CD4-positive, alpha-beta T cell treated with Interleukin-12 subunit alpha and Interleukin-12 subunit beta, for 1 hour (primary cell): ENCODE results near the gene DAZ2.
"Not testable (repeated sequence)": the region's sequence is repeated elsewhere in the genome, so short reads cannot be mapped to it uniquely, and the experiment has no call there.

Experiments
- DNase-seq: peaks from one replicate; pipeline ENCODE4 v3.0.0-alpha.2; 2020

Gene DAZ2

DNA sequence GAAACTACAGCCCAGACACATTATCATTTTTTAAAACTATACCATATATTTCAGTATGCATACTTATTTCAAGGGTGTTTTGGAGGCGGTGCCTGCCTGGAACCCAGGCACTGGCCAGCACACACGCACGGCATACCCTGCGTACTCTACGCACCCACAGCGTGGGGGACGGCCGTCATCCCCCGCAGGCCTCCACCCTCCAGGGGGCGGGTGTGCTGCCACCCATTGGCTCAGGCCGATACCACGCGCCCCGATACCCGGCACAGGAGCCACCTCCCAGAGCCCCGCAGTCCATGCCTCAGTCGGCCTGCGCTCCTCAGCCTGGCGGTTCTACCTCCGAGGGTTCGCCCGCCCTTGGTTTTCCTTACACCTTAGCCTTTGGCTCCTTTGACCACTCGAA, at the start of gene DAZ2:
TSS of gene DAZ2 (plus strand) at position 301 of the 400 bp plus-strand sequence. CDS start 208 bp downstream, outside the sequence.
- DNase-seq: not testable (repeated sequence)

DNA sequence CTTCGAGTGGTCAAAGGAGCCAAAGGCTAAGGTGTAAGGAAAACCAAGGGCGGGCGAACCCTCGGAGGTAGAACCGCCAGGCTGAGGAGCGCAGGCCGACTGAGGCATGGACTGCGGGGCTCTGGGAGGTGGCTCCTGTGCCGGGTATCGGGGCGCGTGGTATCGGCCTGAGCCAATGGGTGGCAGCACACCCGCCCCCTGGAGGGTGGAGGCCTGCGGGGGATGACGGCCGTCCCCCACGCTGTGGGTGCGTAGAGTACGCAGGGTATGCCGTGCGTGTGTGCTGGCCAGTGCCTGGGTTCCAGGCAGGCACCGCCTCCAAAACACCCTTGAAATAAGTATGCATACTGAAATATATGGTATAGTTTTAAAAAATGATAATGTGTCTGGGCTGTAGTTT, 20.4 kb upstream of the DAZ2 start, which contains the start of gene DAZ1:
TSS of gene DAZ1 (minus strand) at position 101 of the 400 bp plus-strand sequence. CDS start 208 bp downstream, outside the sequence.
- DNase-seq: not testable (repeated sequence)

- not testable (repeated sequence) for DNase-seq
Observed at GRCh38 chrY:23207455-23207854, 11.9 kb upstream of the DAZ2 start.

- DNase-seq: not testable (repeated sequence)
Observed at GRCh38 chrY:23209802-23210495, 9.4 kb upstream of the DAZ2 start.

DNA sequence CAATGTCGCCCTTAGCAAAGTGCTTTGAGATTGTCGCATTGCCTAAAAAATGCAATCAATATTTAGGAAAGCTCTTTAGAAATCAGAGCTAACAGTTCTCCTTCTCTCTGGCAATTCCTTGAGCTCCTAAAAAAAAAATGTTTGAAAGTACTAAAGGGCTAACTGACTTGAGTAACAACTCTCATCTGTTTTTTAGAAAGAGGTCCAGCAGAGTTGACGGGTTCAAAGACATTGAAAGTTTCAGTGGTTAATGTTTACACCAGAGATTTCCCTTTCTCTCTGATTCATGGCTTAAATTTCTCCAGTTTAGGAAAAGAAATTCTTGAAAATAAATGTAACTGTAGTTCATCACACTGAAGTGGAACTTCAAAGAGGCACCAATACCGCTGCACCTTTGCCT, 8.7 kb upstream of the DAZ2 start:
- DNase-seq: not testable (repeated sequence)
